Peyer's patch (tissue), 4 donors: ENCODE measurements around the gene PTH1R. TPM values are rescaled to one million over a fixed set of nuclear protein-coding genes. Genes with fewer than 3 reads are reported as not detected.

Experiments used
- DNase-seq, 3 donors: peaks; one replicate each; pipeline ENCODE4 v3.0.0-alpha.2; 2017 to 2019
- H3K27ac ChIP-seq, 4 donors: fragments of 200-600 bp; sonication (generic); one replicate each; pipeline ENCODE4 v1.5.1; 2016 to 2019
- H3K27me3 ChIP-seq, 2 donors: fragments of 200-600 bp; sonication (generic); one replicate each; pipeline ENCODE4 v1.5.1; 2019
- H3K36me3 ChIP-seq, 3 donors: fragments of 200-600 bp; sonication (generic); one replicate each; pipeline ENCODE4 v1.5.1; 2016 to 2019
- H3K4me1 ChIP-seq, 4 donors: fragments of 200-600 bp; sonication (generic); one replicate each; pipeline ENCODE4 v1.5.1; 2016 to 2019
- H3K4me3 ChIP-seq, 4 donors: fragments of 200-600 bp; sonication (generic); 1 replicate in 3 of 4; 2 replicates in 1 of 4; pipeline ENCODE4 v1.5.1; 2016 to 2019; ENCODE audit warnings: mild to moderate bottlenecking in 1 of 4
- H3K9me3 ChIP-seq, 4 donors: fragments of 200-600 bp; sonication (generic); one replicate each; pipeline ENCODE4 v1.5.1; 2016 to 2019; ENCODE audit warnings: mild to moderate bottlenecking in 1 of 4
- CTCF ChIP-seq, 6 experiments: fragments of 450-650 bp in 4 of 6; fragments of 200-600 bp in 2 of 6; sonication (generic) in 1 of 6; IDR thresholded peaks; one replicate each; pipeline ENCODE4 v1.5.1; 2017 to 2019; ENCODE audit warnings: antibody characterized with exemption in 6 of 6, mild to moderate bottlenecking in 3 of 6, moderate library complexity in 1 of 6
- POLR2A ChIP-seq, 2 donors: fragments of 450-650 bp; IDR thresholded peaks; one replicate each; pipeline ENCODE4 v1.5.1; 2017; ENCODE audit warnings: antibody characterized with exemption in 2 of 2, mild to moderate bottlenecking in 2 of 2, moderate library complexity in 2 of 2
- total RNA-seq, 4 donors: library from RNA; depleted of rRNA; stranded (reverse); fragments of >200 nt; gene quantifications; one replicate each; pipeline ENCODE4 v1.1.0, GENCODE V29; 2016

Gene PTH1R
- total RNA-seq, 4 donors from 2014 or later = 2.4 to 12.4 (median 5.7) TPM

- DNase-seq = peak in 1 of 3 donors; percentile 46
- no peaks in the 10 kb centered on the region for H3K27me3 ChIP-seq
- H3K36me3 ChIP-seq = peaks cover 0 to 51% (median 0%) of the 10 kb centered on the region in 3 donors
- H3K9me3 ChIP-seq = no peaks in the 10 kb centered on the region
- peak overlapping the region; percentile 57 to 83 (median 64) for H3K27ac ChIP-seq
- H3K4me3 ChIP-seq = peak overlapping the region in 1 of 4 donors; percentile 18
- H3K4me1 ChIP-seq = peaks cover 27 to 57% (median 50%) of the 10 kb centered on the region in 4 donors
- TF ChIP-seq POLR2A (IDR thresholded peaks at IDR 0.05) (no peak), CTCF (IDR thresholded peaks at IDR 0.05) (no peak)
These were observed 48.9 kb downstream of the PTH1R start for GRCh38 chr3:46926447-46926846.

GRCh38 chr3:46926871-46927717 lies 49.6 kb downstream of the PTH1R start:
- Histone ChIP-seq H3K27ac (peak overlapping the region; percentile 57 to 83 (median 70)), H3K4me3 (peak overlapping the region in 1 of 4 donors; percentile 18), H3K4me1 (peaks cover 29 to 64% (median 57%) of the 10 kb centered on the region in 4 donors), H3K27me3 (no peaks in the 10 kb centered on the region), H3K9me3 (no peaks in the 10 kb centered on the region), H3K36me3 (peaks cover 0 to 44% (median 0%) of the 10 kb centered on the region in 3 donors)
- no peak for TF ChIP-seq CTCF (IDR thresholded peaks at IDR 0.05)
- peak in 1 of 2 donors; percentile 20 for TF ChIP-seq POLR2A (IDR thresholded peaks at IDR 0.05)
- peak; percentile 60 to 84 (median 83) for DNase-seq

- H3K4me1 ChIP-seq = peaks cover 34 to 70% (median 62%) of the 10 kb centered on the region in 4 donors
- H3K36me3 ChIP-seq = peaks cover 0 to 38% (median 0%) of the 10 kb centered on the region in 3 donors
- peak overlapping the region; percentile 57 to 83 (median 70) for H3K27ac ChIP-seq
- no peaks in the 10 kb centered on the region for H3K27me3 ChIP-seq
- no peak for TF ChIP-seq POLR2A (IDR thresholded peaks at IDR 0.05)
- peak in 1 of 3 donors; percentile 25 for DNase-seq
- H3K4me3 ChIP-seq = peak overlapping the region in 1 of 4 donors; percentile 18
- no peaks in the 10 kb centered on the region for H3K9me3 ChIP-seq
These were observed 50.2 kb downstream of the PTH1R start for GRCh38 chr3:46927718-46928073.

- peaks cover 0 to 32% (median 0%) of the 10 kb centered on the region in 3 donors for H3K36me3 ChIP-seq
- no peak for DNase-seq
- H3K27ac ChIP-seq = peak overlapping the region in 2 of 4 donors; percentile 57 to 83
- H3K9me3 ChIP-seq = no peaks in the 10 kb centered on the region
- H3K4me3 ChIP-seq = no peak overlapping the region
- H3K4me1 ChIP-seq = peaks cover 37 to 76% (median 68%) of the 10 kb centered on the region in 4 donors
- TF ChIP-seq POLR2A (IDR thresholded peaks at IDR 0.05) = no peak
- no peak for TF ChIP-seq CTCF (IDR thresholded peaks at IDR 0.05)
- H3K27me3 ChIP-seq = no peaks in the 10 kb centered on the region
These were observed 50.8 kb downstream of the PTH1R start for GRCh38 chr3:46928282-46928681.

- no peak overlapping the region for H3K4me3 ChIP-seq
- TF ChIP-seq POLR2A (IDR thresholded peaks at IDR 0.05) = peak in 1 of 2 donors; percentile 31
- TF ChIP-seq CTCF (IDR thresholded peaks at IDR 0.05) = no peak
- H3K9me3 ChIP-seq = no peaks in the 10 kb centered on the region
- peak in 2 of 3 donors; percentile 72 to 80 for DNase-seq
- peak overlapping the region; percentile 50 to 75 (median 64) for H3K27ac ChIP-seq
- H3K27me3 ChIP-seq = no peaks in the 10 kb centered on the region
- peaks cover 37 to 86% (median 72%) of the 10 kb centered on the region in 4 donors for H3K4me1 ChIP-seq
- H3K36me3 ChIP-seq = peaks cover 0 to 22% (median 0%) of the 10 kb centered on the region in 3 donors
These were observed 51.8 kb downstream of the PTH1R start for GRCh38 chr3:46929324-46929723.
